Breast epithelium (tissue), 3 donors: ENCODE results near the gene RNASE4.

Source experiments
- POLR2A ChIP-seq: fragments of 450-650 bp; IDR thresholded peaks from one replicate; pipeline ENCODE4 v1.6.1; 2016; ENCODE audit warnings: antibody characterized with exemption, mild to moderate bottlenecking, moderate library complexity
- POLR2AphosphoS5 ChIP-seq, 3 donors: sonication (generic); formaldehyde crosslinking; IDR thresholded peaks; one replicate each; pipeline ENCODE4 v1.6.1; 2017; ENCODE audit warnings: antibody characterized with exemption in 3 of 3
- TF ChIP-seq, protein P1 (sequence below), 3 donors: fragments of 450-650 bp; IDR thresholded peaks; one replicate each; pipeline ENCODE4 v1.5.1; 2016 to 2017; ENCODE audit warnings: antibody characterized with exemption in 3 of 3, mild to moderate bottlenecking in 3 of 3, moderate library complexity in 3 of 3

DNA sequence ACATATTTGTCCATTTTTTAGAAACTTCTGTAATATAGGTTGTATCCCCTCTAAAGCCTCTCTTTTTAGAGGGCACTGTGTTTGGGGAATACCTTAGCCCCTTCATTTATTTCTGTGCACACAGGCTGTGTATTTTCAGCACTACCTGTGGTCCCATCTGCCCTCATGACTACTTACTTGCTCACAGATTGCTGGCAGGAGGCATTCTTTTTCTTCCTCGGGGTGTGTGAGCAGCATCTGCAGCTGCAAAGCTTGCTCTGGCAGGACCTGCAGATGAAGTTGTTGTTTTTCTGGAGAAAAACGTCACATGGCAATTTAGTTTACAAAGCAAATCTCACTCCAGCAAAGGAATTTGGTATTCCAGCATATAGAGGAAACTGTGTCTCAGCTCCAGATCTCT, 28.5 kb downstream of the RNASE4 start:
- TF ChIP-seq POLR2A (no peak), POLR2AphosphoS5 (IDR thresholded peaks at IDR 0.05) (no peak)
- TF ChIP-seq, protein P1, sequence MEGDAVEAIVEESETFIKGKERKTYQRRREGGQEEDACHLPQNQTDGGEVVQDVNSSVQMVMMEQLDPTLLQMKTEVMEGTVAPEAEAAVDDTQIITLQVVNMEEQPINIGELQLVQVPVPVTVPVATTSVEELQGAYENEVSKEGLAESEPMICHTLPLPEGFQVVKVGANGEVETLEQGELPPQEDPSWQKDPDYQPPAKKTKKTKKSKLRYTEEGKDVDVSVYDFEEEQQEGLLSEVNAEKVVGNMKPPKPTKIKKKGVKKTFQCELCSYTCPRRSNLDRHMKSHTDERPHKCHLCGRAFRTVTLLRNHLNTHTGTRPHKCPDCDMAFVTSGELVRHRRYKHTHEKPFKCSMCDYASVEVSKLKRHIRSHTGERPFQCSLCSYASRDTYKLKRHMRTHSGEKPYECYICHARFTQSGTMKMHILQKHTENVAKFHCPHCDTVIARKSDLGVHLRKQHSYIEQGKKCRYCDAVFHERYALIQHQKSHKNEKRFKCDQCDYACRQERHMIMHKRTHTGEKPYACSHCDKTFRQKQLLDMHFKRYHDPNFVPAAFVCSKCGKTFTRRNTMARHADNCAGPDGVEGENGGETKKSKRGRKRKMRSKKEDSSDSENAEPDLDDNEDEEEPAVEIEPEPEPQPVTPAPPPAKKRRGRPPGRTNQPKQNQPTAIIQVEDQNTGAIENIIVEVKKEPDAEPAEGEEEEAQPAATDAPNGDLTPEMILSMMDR (IDR thresholded peaks at IDR 0.05): no peak
